NCI-H128 (cell line): Measurements from ENCODE around the gene VDR.

Experiments used
- DNase-seq: peaks from one replicate; lab custom pipeline; 2025; ENCODE audit not compliant: unreplicated experiment; lab: John Stamatoyannopoulos, UW

The VDR gene

GRCh38 chr12:47931187-47931586, 26.4 kb upstream of the VDR start:
- no peak for DNase-seq

GRCh38 chr12:47930634-47931033, 25.8 kb upstream of the VDR start:
- DNase-seq = no peak

GRCh38 chr12:47927346-47927745, 22.6 kb upstream of the VDR start:
- DNase-seq = no peak

GRCh38 chr12:47921907-47922306, 17.1 kb upstream of the VDR start:
- no peak for DNase-seq

- DNase-seq = no peak
These were observed 16.1 kb upstream of the VDR start for GRCh38 chr12:47920913-47921312.

- no peak for DNase-seq
These were observed 8.3 kb upstream of the VDR start for GRCh38 chr12:47913081-47913480.

- no peak for DNase-seq
These were observed 7.8 kb upstream of the VDR start for GRCh38 chr12:47912556-47912955.

- DNase-seq = no peak
These were observed 6.2 kb upstream of the VDR start for GRCh38 chr12:47910981-47911380.

- DNase-seq = no peak
These were observed 5.7 kb upstream of the VDR start for GRCh38 chr12:47910486-47910885.

- no peak for DNase-seq
These were observed 5.2 kb upstream of the VDR start for GRCh38 chr12:47909839-47910465.

- no peak for DNase-seq
These were observed 3.9 kb upstream of the VDR start for GRCh38 chr12:47908738-47909137.

- DNase-seq = no peak
These were observed 3.2 kb upstream of the VDR start for GRCh38 chr12:47907851-47908454.

- no peak for DNase-seq
These were observed 674 bp downstream of the VDR start for GRCh38 chr12:47903927-47904712.

- no peak for DNase-seq
These were observed 1.6 kb downstream of the VDR start for GRCh38 chr12:47903151-47903611.

GRCh38 chr12:47902131-47902639, 2.6 kb downstream of the VDR start:
- DNase-seq = no peak

GRCh38 chr12:47901718-47902093, 3.1 kb downstream of the VDR start:
- DNase-seq = no peak

GRCh38 chr12:47901063-47901717, 3.6 kb downstream of the VDR start:
- DNase-seq = no peak

- DNase-seq = no peak
These were observed 4.4 kb downstream of the VDR start for GRCh38 chr12:47900131-47901062.

GRCh38 chr12:47899466-47899865, 5.3 kb downstream of the VDR start:
- DNase-seq = no peak

- no peak for DNase-seq
These were observed 8.2 kb downstream of the VDR start for GRCh38 chr12:47896633-47897032.
